ENCODE results near the gene ACTRT2.

Gene ACTRT2

GRCh38 chr1:3069491-3070308 is 48.4 kb downstream of the ACTRT2 start:
- H3K4me3 ChIP-seq (ENCODE audit: low read depth, low read length): peak overlapping the region; percentile 51
- peak; percentile 56 for TF ChIP-seq CTCF (conservative IDR thresholded peaks at IDR 0.05; ENCODE audit: low read depth, low read length)
- DNase-seq (ENCODE audit: low read depth): peak; percentile 57

DNA sequence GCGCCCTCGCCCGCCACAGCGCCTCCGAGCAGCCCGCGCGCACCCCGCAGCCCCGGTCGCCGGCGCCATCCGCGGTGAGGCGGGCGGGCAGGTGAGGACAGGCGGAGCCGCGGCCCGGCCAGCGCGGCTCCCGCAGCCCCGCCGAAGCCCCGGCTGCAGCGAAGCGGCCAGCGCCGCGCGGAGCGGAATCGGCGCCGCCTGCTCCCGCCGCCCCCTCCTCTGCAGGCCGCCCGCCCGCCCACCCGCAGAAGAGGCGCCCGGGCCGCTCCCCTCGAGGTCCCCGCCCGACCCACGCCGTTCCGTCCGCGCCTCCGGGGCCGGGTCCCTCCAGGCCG is 49.0 kb downstream of the ACTRT2 start:
- TF ChIP-seq CTCF (conservative IDR thresholded peaks at IDR 0.05; ENCODE audit: low read depth, low read length): no peak
- peak overlapping the region; percentile 51 for H3K4me3 ChIP-seq (ENCODE audit: low read depth, low read length)
- no peak for DNase-seq (ENCODE audit: low read depth)

GRCh38 chr1:3070644-3071564 is 49.6 kb downstream of the ACTRT2 start:
- no peak for TF ChIP-seq CTCF (conservative IDR thresholded peaks at IDR 0.05; ENCODE audit: low read depth, low read length)
- no peak for DNase-seq (ENCODE audit: low read depth)
- H3K4me3 ChIP-seq (ENCODE audit: low read depth, low read length): no peak overlapping the region

GRCh38 chr1:3071565-3072390 is 50.5 kb downstream of the ACTRT2 start:
- no peak for DNase-seq (ENCODE audit: low read depth)
- TF ChIP-seq CTCF (conservative IDR thresholded peaks at IDR 0.05; ENCODE audit: low read depth, low read length): no peak
- no peak overlapping the region for H3K4me3 ChIP-seq (ENCODE audit: low read depth, low read length)
